GM23338 (cell line): ENCODE results near the gene APOL6. TPM values are rescaled to one million over a fixed set of nuclear protein-coding genes. Genes with fewer than 3 reads are reported as not detected.

ENCODE experiments used
- ATAC-seq: fragments of 200-7000 bp; cut with Tn5 transposase; 3 replicates; pipeline ENCODE4 v1.9.1; 2020
- DNase-seq: peaks from one replicate; pipeline ENCODE4 v3.0.0-alpha.2; 2015; ENCODE audit warnings: low spot score
- H2AFZ ChIP-seq: fragments of 200-600 bp; sonication (generic); 2 replicates; pipeline ENCODE4 v1.8.0; 2016; ENCODE audit warnings: antibody characterized with exemption, mild to moderate bottlenecking, moderate library complexity
- H3F3A ChIP-seq: fragments of 200-600 bp; sonication (generic); replicated peaks from 2 replicates; pipeline ENCODE4 v1.8.0; 2017; ENCODE audit warnings: antibody characterized with exemption, mixed run types, low read depth
- H3K27ac ChIP-seq: fragments of 200-600 bp; sonication (generic); 2 replicates; pipeline ENCODE4 v1.6.1; 2016; ENCODE audit warnings: low read depth
- H3K27me3 ChIP-seq: fragments of 200-600 bp; sonication (generic); 2 replicates; pipeline ENCODE4 v1.8.0; 2016; ENCODE audit warnings: mild to moderate bottlenecking, mixed run types, moderate library complexity; ENCODE audit not compliant: insufficient read depth
- H3K36me3 ChIP-seq: fragments of 200-600 bp; sonication (generic); 2 replicates; pipeline ENCODE4 v1.8.0; 2016; ENCODE audit warnings: mild to moderate bottlenecking; ENCODE audit not compliant: insufficient read depth
- H3K4me1 ChIP-seq: fragments of 200-600 bp; sonication (generic); 2 replicates; pipeline ENCODE4 v1.8.0; 2016; ENCODE audit warnings: mild to moderate bottlenecking, moderate library complexity; ENCODE audit not compliant: insufficient read depth
- H3K4me2 ChIP-seq: fragments of 200-600 bp; sonication (generic); 2 replicates; pipeline ENCODE4 v1.7.1; 2017; ENCODE audit warnings: mixed run types
- H3K4me3 ChIP-seq: fragments of 200-600 bp; sonication (generic); 2 replicates; pipeline ENCODE4 v1.6.1; 2016; ENCODE audit warnings: mixed run types
- H3K79me2 ChIP-seq: fragments of 200-600 bp; sonication (generic); replicated peaks from 2 replicates; pipeline ENCODE4 v1.8.0; 2017; ENCODE audit warnings: mild to moderate bottlenecking; ENCODE audit not compliant: insufficient read depth
- H3K9me2 ChIP-seq: fragments of 200-600 bp; sonication (generic); 2 replicates; pipeline ENCODE4 v1.8.0; 2017; ENCODE audit not compliant: insufficient read depth
- H4K20me1 ChIP-seq: fragments of 200-600 bp; sonication (generic); replicated peaks from 2 replicates; pipeline ENCODE4 v1.8.0; 2017; ENCODE audit warnings: mild to moderate bottlenecking; ENCODE audit not compliant: insufficient read depth
- H3K27ac Mint-ChIP-seq: 2 replicates; pipeline ENCODE4 v1.8.0; 2020; ENCODE audit warnings: inconsistent platforms, mild to moderate bottlenecking, moderate library complexity, mixed read lengths
- H3K27me3 Mint-ChIP-seq: 3 replicates; pipeline ENCODE4 v1.8.0; 2022; ENCODE audit warnings: low read depth, mild to moderate bottlenecking, moderate library complexity, mixed read lengths, inconsistent platforms; ENCODE audit not compliant: insufficient read depth, poor library complexity
- H3K36me3 Mint-ChIP-seq: 3 replicates; pipeline ENCODE4 v1.8.0; 2021; ENCODE audit warnings: low read depth, mild to moderate bottlenecking, inconsistent platforms, moderate library complexity, mixed read lengths
- H3K4me1 Mint-ChIP-seq: 3 replicates; pipeline ENCODE4 v1.8.0; 2020; ENCODE audit warnings: mild to moderate bottlenecking, inconsistent platforms, mixed read lengths
- H3K4me3 Mint-ChIP-seq: 3 replicates; pipeline ENCODE4 v1.8.0; 2021; ENCODE audit warnings: moderate library complexity, mild to moderate bottlenecking, inconsistent platforms, mixed read lengths
- H3K9me3 Mint-ChIP-seq: 3 replicates; pipeline ENCODE4 v1.8.0; 2020; ENCODE audit warnings: moderate library complexity, mild to moderate bottlenecking, inconsistent platforms, mixed read lengths
- CREB1 ChIP-seq: fragments of 250-450 bp; sonication (Bioruptor Pico); IDR thresholded peaks from 2 replicates; pipeline ENCODE4 v1.5.0; 2020; ENCODE audit warnings: low read depth, mild to moderate bottlenecking, moderate library complexity
- EZH2 ChIP-seq: fragments of 200-600 bp; sonication (generic); IDR thresholded peaks from one replicate; pipeline ENCODE4 v1.8.0; 2017; ENCODE audit warnings: antibody characterized with exemption, mild to moderate bottlenecking, low read depth; ENCODE audit not compliant: unreplicated experiment
- EZH2phosphoT487 ChIP-seq: fragments of 200-600 bp; sonication (generic); IDR thresholded peaks from one replicate; pipeline ENCODE4 v1.8.1; 2018; ENCODE audit warnings: antibody characterized with exemption; ENCODE audit not compliant: unreplicated experiment
- JUNB ChIP-seq: IDR thresholded peaks from one replicate; pipeline ENCODE4 v1.6.1; 2016; ENCODE audit warnings: antibody characterized with exemption; ENCODE audit not compliant: unreplicated experiment
- NANOG ChIP-seq: IDR thresholded peaks from 2 replicates; pipeline ENCODE4 v1.6.1; 2016; ENCODE audit warnings: antibody characterized with exemption, borderline replicate concordance
- POLR2AphosphoS5 ChIP-seq: IDR thresholded peaks from 2 replicates; pipeline ENCODE4 v1.6.1; 2016; ENCODE audit warnings: antibody characterized with exemption, low read depth
- REST ChIP-seq: IDR thresholded peaks from one replicate; pipeline ENCODE4 v1.6.1; 2018; ENCODE audit warnings: antibody characterized with exemption; ENCODE audit not compliant: unreplicated experiment
- STAT1 ChIP-seq: IDR thresholded peaks from one replicate; pipeline ENCODE4 v1.6.1; 2016; ENCODE audit warnings: antibody characterized with exemption; ENCODE audit not compliant: unreplicated experiment
- ZNF114 ChIP-seq: fragments of 250-450 bp; sonication (Bioruptor Pico); IDR thresholded peaks from 2 replicates; pipeline ENCODE4 v1.5.0; 2020; ENCODE audit warnings: mild to moderate bottlenecking, moderate library complexity
- ZNF331 ChIP-seq: fragments of 250-450 bp; sonication (Bioruptor Pico); IDR thresholded peaks from 2 replicates; pipeline ENCODE4 v1.5.0; 2020; ENCODE audit warnings: low read depth, mild to moderate bottlenecking, moderate library complexity
- polyA plus RNA-seq: library from polyadenylated mRNA; unstranded; fragments of >200 nt; fragmentation: Nextera tagmentation; extraction: Ambion mirVana; gene quantifications from 2 replicates; pipeline ENCODE4 v1.2.1, GENCODE V29; 2016
- total RNA-seq: library from RNA; depleted of rRNA; stranded (reverse); fragments of >200 nt; shearing (Covaris generic); gene quantifications from 2 replicates; pipeline ENCODE4 v1.2.3, GENCODE V29; 2014
- TF ChIP-seq, protein P1 (sequence below), 2 experiments: fragments of 200-600 bp in 1 of 2; sonication (generic) in 1 of 2; conservative IDR thresholded peaks; 2 replicates each; pipeline versions ENCODE4 v1.5.1 to v1.6.1; 2016 to 2017; ENCODE audit warnings: antibody characterized with exemption in 2 of 2, low read depth in 2 of 2, mild to moderate bottlenecking in 2 of 2, moderate library complexity in 1 of 2
- TF ChIP-seq, protein P2 (sequence below): fragments of 250-450 bp; sonication (Bioruptor Pico); IDR thresholded peaks from 2 replicates; pipeline ENCODE4 v1.5.0; 2020; ENCODE audit warnings: mild to moderate bottlenecking, moderate library complexity
- TF ChIP-seq, protein P3 (sequence below): IDR thresholded peaks from 2 replicates; pipeline ENCODE4 v1.6.1; 2016; ENCODE audit warnings: antibody characterized with exemption

Gene APOL6
- total and polyA plus RNA-seq, 2 experiments from 2014 or later: 0.10 to 0.14 TPM

DNA sequence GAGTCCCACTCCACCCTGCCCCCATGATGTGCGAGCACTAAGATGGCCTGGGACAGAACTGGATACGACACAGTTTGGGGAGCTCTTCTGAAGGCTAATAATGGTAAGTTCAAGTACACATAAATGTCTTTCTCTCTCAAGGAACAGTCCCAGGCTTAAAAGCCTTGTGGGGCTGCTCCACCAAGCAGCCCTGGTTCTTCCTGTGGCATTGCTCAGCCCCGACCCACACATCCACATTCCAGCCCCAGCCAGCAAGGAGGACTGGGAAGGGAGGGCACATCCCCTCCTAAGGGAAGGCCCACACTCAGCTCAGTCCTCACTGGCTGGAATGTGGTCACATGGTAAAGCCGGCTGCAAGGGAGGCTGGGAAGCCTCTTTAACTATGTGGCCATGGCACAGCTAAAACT lies 17.9 kb upstream of the APOL6 start:
- 0 out of 2 replicates have a peak overlapping the region, but pooled peaks have one; percentile 35 for H2AFZ ChIP-seq
- H3K27me3 ChIP-seq: no peaks in the 10 kb centered on the region
- no peaks in the 10 kb centered on the region for H3F3A ChIP-seq
- no peak overlapping the region for H3K4me2 ChIP-seq
- DNase-seq: peak; percentile 39
- no peak for ATAC-seq
- no peaks in the 10 kb centered on the region; the same call in 2 of the 3 replicates for H3K36me3 Mint-ChIP-seq
- no peak overlapping the region for H3K4me3 ChIP-seq
- no peaks in the 10 kb centered on the region for H3K79me2 ChIP-seq
- H3K4me1 Mint-ChIP-seq: peaks cover 26% of the 10 kb centered on the region
- H3K4me1 ChIP-seq: no peaks in the 10 kb centered on the region; the same call in 1 of the 2 replicates
- peaks cover 4% of the 10 kb centered on the region for H3K9me3 Mint-ChIP-seq
- H3K27ac ChIP-seq: no peak overlapping the region
- no peak overlapping the region for H3K4me3 Mint-ChIP-seq
- no peaks in the 10 kb centered on the region for H4K20me1 ChIP-seq
- TF ChIP-seq ZNF114 (CRISPR knock-in tag): no peak
- no peak for TF ChIP-seq STAT1
- no peak for TF ChIP-seq EZH2phosphoT487
- TF ChIP-seq CREB1: no peak
- no peak for TF ChIP-seq NANOG
- TF ChIP-seq, protein P1, sequence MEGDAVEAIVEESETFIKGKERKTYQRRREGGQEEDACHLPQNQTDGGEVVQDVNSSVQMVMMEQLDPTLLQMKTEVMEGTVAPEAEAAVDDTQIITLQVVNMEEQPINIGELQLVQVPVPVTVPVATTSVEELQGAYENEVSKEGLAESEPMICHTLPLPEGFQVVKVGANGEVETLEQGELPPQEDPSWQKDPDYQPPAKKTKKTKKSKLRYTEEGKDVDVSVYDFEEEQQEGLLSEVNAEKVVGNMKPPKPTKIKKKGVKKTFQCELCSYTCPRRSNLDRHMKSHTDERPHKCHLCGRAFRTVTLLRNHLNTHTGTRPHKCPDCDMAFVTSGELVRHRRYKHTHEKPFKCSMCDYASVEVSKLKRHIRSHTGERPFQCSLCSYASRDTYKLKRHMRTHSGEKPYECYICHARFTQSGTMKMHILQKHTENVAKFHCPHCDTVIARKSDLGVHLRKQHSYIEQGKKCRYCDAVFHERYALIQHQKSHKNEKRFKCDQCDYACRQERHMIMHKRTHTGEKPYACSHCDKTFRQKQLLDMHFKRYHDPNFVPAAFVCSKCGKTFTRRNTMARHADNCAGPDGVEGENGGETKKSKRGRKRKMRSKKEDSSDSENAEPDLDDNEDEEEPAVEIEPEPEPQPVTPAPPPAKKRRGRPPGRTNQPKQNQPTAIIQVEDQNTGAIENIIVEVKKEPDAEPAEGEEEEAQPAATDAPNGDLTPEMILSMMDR (conservative IDR thresholded peaks at IDR 0.05; ENCODE audit: low read depth in 2 of 2): no peak
- no peak for TF ChIP-seq REST
- no peak for TF ChIP-seq EZH2
- TF ChIP-seq ZNF331 (CRISPR knock-in tag): no peak
- TF ChIP-seq, protein P2, sequence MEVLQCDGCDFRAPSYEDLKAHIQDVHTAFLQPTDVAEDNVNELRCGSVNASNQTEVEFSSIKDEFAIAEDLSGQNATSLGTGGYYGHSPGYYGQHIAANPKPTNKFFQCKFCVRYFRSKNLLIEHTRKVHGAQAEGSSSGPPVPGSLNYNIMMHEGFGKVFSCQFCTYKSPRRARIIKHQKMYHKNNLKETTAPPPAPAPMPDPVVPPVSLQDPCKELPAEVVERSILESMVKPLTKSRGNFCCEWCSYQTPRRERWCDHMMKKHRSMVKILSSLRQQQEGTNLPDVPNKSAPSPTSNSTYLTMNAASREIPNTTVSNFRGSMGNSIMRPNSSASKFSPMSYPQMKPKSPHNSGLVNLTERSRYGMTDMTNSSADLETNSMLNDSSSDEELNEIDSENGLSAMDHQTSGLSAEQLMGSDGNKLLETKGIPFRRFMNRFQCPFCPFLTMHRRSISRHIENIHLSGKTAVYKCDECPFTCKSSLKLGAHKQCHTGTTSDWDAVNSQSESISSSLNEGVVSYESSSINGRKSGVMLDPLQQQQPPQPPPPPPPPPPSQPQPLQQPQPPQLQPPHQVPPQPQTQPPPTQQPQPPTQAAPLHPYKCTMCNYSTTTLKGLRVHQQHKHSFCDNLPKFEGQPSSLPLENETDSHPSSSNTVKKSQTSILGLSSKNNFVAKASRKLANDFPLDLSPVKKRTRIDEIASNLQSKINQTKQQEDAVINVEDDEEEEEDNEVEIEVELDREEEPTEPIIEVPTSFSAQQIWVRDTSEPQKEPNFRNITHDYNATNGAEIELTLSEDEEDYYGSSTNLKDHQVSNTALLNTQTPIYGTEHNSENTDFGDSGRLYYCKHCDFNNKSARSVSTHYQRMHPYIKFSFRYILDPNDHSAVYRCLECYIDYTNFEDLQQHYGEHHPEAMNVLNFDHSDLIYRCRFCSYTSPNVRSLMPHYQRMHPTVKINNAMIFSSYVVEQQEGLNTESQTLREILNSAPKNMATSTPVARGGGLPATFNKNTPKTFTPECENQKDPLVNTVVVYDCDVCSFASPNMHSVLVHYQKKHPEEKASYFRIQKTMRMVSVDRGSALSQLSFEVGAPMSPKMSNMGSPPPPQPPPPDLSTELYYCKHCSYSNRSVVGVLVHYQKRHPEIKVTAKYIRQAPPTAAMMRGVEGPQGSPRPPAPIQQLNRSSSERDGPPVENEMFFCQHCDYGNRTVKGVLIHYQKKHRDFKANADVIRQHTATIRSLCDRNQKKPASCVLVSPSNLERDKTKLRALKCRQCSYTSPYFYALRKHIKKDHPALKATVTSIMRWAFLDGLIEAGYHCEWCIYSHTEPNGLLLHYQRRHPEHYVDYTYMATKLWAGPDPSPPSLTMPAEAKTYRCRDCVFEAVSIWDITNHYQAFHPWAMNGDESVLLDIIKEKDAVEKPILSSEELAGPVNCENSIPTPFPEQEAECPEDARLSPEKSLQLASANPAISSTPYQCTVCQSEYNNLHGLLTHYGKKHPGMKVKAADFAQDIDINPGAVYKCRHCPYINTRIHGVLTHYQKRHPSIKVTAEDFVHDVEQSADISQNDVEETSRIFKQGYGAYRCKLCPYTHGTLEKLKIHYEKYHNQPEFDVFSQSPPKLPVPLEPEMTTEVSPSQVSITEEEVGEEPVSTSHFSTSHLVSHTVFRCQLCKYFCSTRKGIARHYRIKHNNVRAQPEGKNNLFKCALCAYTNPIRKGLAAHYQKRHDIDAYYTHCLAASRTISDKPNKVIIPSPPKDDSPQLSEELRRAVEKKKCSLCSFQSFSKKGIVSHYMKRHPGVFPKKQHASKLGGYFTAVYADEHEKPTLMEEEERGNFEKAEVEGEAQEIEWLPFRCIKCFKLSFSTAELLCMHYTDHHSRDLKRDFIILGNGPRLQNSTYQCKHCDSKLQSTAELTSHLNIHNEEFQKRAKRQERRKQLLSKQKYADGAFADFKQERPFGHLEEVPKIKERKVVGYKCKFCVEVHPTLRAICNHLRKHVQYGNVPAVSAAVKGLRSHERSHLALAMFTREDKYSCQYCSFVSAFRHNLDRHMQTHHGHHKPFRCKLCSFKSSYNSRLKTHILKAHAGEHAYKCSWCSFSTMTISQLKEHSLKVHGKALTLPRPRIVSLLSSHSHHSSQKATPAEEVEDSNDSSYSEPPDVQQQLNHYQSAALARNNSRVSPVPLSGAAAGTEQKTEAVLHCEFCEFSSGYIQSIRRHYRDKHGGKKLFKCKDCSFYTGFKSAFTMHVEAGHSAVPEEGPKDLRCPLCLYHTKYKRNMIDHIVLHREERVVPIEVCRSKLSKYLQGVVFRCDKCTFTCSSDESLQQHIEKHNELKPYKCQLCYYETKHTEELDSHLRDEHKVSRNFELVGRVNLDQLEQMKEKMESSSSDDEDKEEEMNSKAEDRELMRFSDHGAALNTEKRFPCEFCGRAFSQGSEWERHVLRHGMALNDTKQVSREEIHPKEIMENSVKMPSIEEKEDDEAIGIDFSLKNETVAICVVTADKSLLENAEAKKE: no peak
- no peak for TF ChIP-seq POLR2AphosphoS5
- TF ChIP-seq JUNB: no peak
- TF ChIP-seq, protein P3, sequence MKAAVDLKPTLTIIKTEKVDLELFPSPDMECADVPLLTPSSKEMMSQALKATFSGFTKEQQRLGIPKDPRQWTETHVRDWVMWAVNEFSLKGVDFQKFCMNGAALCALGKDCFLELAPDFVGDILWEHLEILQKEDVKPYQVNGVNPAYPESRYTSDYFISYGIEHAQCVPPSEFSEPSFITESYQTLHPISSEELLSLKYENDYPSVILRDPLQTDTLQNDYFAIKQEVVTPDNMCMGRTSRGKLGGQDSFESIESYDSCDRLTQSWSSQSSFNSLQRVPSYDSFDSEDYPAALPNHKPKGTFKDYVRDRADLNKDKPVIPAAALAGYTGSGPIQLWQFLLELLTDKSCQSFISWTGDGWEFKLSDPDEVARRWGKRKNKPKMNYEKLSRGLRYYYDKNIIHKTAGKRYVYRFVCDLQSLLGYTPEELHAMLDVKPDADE: no peak
- no peaks in the 10 kb centered on the region for H3K9me2 ChIP-seq
- H3K27me3 Mint-ChIP-seq: peaks cover 23% of the 10 kb centered on the region
- no peak overlapping the region for H3K27ac Mint-ChIP-seq
- H3K36me3 ChIP-seq: no peaks in the 10 kb centered on the region
